K562 (cell line): Measurements from ENCODE around the gene VPS13D. TPM values are rescaled to one million over a fixed set of nuclear protein-coding genes. Genes with fewer than 3 reads are reported as not detected.

Source experiments
- ARID3A ChIP-seq: IDR thresholded peaks from 2 replicates; pipeline ENCODE4 v1.6.1; 2012; ENCODE audit warnings: low read depth, low read length, improper control_type of control experiment, borderline replicate concordance
- C11orf30 ChIP-seq: fragments of 450-650 bp; IDR thresholded peaks from 2 replicates; pipeline ENCODE4 v1.6.1; 2016; ENCODE audit warnings: low read depth, mild to moderate bottlenecking
- CHD7 ChIP-seq: fragments of 200-600 bp; sonication (generic); IDR thresholded peaks from one replicate; pipeline ENCODE4 v1.6.1; 2012; ENCODE audit warnings: mild to moderate bottlenecking, low read depth, low read length, inconsistent platforms
- FOXA1 ChIP-seq: fragments of 450-650 bp; IDR thresholded peaks from 2 replicates; pipeline ENCODE4 v1.6.1; 2016; ENCODE audit warnings: mild to moderate bottlenecking, borderline replicate concordance
- ZC3H4 ChIP-seq: sonication (generic); formaldehyde crosslinking; IDR thresholded peaks from 2 replicates; pipeline ENCODE4 v1.9.0; 2021; ENCODE audit warnings: missing genetic modification reagents, borderline replicate concordance
- polyA plus RNA-seq, 8 experiments: library from polyadenylated mRNA; depleted of rRNA in 4 of 8; stranded (reverse) in 5 of 8; unstranded in 3 of 8; fragments of >200 nt; fragmentation: Nextera tagmentation in 2 of 8; fragmentation: Illumina TruSeq in 1 of 8; extraction: Ambion mirVana in 2 of 8; extraction: Trizol in 1 of 8; gene quantifications; 2 replicates each; pipeline versions ENCODE4 v1.2.1 to v1.2.3, GENCODE V29; 2011 to 2014; ENCODE audit warnings: inconsistent platforms in 1 of 8, missing spikeins in 1 of 8
- total RNA-seq, 7 experiments: library from RNA; depleted of rRNA in 6 of 7; stranded (reverse); fragments of >200 nt in 6 of 7; fragmentation: Illumina TruSeq in 2 of 7; extraction: Trizol in 2 of 7; gene quantifications; 2 replicates each; pipeline versions ENCODE4 v1.2.1 to v1.2.3, GENCODE V29; 2011 to 2021; ENCODE audit warnings: low replicate concordance in 1 of 7

VPS13D gene
- total and polyA plus RNA-seq, 9 of the 15 experiments (the other 6 are each of a cell fraction or from before 2014, with no cell fraction given), result 6.1 to 51.5 (median 38.5) TPM

GRCh38 chr1:12407050-12407961, 177.5 kb downstream of the VPS13D start (continued):
- TF ChIP-seq ARID3A, result peak; percentile 89
- no peak for TF ChIP-seq CHD7
- no peak for TF ChIP-seq ZC3H4 (CRISPR knock-in tag)
- TF ChIP-seq C11orf30, result peak; percentile 71
- TF ChIP-seq FOXA1, result no peak
